Smooth muscle cell (in vitro differentiated cells): ENCODE data around the gene SHISA6. TPM values are rescaled to one million over a fixed set of nuclear protein-coding genes. Genes with fewer than 3 reads are reported as not detected.

Source experiments
- DNase-seq: peaks from one replicate; lab custom pipeline; 2025; ENCODE audit not compliant: unreplicated experiment; lab: John Stamatoyannopoulos, UW
- H2AFZ ChIP-seq: fragments of 200-600 bp; sonication (generic); 2 replicates; pipeline ENCODE4 v1.6.0; 2016; ENCODE audit warnings: antibody characterized with exemption, low read depth, mild to moderate bottlenecking
- H3F3A ChIP-seq: fragments of 200-600 bp; sonication (generic); 2 replicates; pipeline ENCODE4 v1.6.0; 2017; ENCODE audit warnings: antibody characterized with exemption, low read depth
- H3K27ac ChIP-seq: fragments of 200-600 bp; sonication (generic); 2 replicates; pipeline ENCODE4 v1.5.1; 2016; ENCODE audit warnings: low read depth, mild to moderate bottlenecking
- H3K27me3 ChIP-seq: fragments of 200-600 bp; sonication (generic); 2 replicates; pipeline ENCODE4 v1.6.1; 2016; ENCODE audit warnings: low read depth, mild to moderate bottlenecking
- H3K36me3 ChIP-seq: fragments of 200-600 bp; sonication (generic); 2 replicates; pipeline ENCODE4 v1.5.1; 2016; ENCODE audit warnings: low read depth
- H3K4me1 ChIP-seq: fragments of 200-600 bp; sonication (generic); 2 replicates; pipeline ENCODE4 v1.5.1; 2016; ENCODE audit warnings: low read depth
- H3K4me2 ChIP-seq: fragments of 200-600 bp; sonication (generic); 2 replicates; pipeline ENCODE4 v1.6.0; 2016; ENCODE audit warnings: mild to moderate bottlenecking
- H3K4me3 ChIP-seq: fragments of 200-600 bp; sonication (generic); 2 replicates; pipeline ENCODE4 v1.5.1; 2016; ENCODE audit warnings: mild to moderate bottlenecking
- H3K79me2 ChIP-seq: fragments of 200-600 bp; sonication (generic); 2 replicates; pipeline ENCODE4 v1.6.0; 2016; ENCODE audit warnings: low read depth, mild to moderate bottlenecking
- H3K9ac ChIP-seq: fragments of 200-600 bp; sonication (generic); 2 replicates; pipeline ENCODE4 v1.6.0; 2016; ENCODE audit warnings: low read depth
- H3K9me3 ChIP-seq: fragments of 200-600 bp; sonication (generic); replicated peaks from 2 replicates; pipeline ENCODE4 v1.5.1; 2016; ENCODE audit warnings: low read depth
- H4K20me1 ChIP-seq: fragments of 200-600 bp; sonication (generic); 2 replicates; pipeline ENCODE4 v1.6.0; 2016; ENCODE audit warnings: low read depth
- CTCF ChIP-seq: fragments of 200-600 bp; sonication (generic); IDR thresholded peaks from 2 replicates; pipeline ENCODE4 v1.5.1; 2017; ENCODE audit warnings: borderline replicate concordance, mild to moderate bottlenecking, antibody characterized with exemption; ENCODE audit not compliant: insufficient read depth, poor library complexity, severe bottlenecking
- whole genome bisulfite sequencing: methylation state at CpG from one replicate; pipeline ENCODE4 v1.1.7; 2016; ENCODE audit warnings: low lambda C conversion rate; 5-methylcytosine and 5-hydroxymethylcytosine counted together
- polyA plus RNA-seq: library from polyadenylated mRNA; unstranded; fragments of >200 nt; fragmentation: Nextera tagmentation; extraction: Ambion mirVana; gene quantifications from 2 replicates; pipeline ENCODE4 v1.2.1, GENCODE V29; 2016
- total RNA-seq: library from RNA; depleted of rRNA; stranded (reverse); fragments of >200 nt; gene quantifications from 2 replicates; pipeline ENCODE4 v1.2.3, GENCODE V29; 2014

Gene SHISA6
- total and polyA plus RNA-seq, 2 experiments from 2014 or later: 0.04 to 0.35 TPM

- 91% methylated on average over 8 of the region's 9 CpGs for WGBS
- DNase-seq: no peak
- no peak overlapping the region for H2AFZ ChIP-seq
- H3K4me2 ChIP-seq: no peak overlapping the region
- no peak overlapping the region for H3K4me3 ChIP-seq
- no peak for TF ChIP-seq CTCF
- H3K79me2 ChIP-seq: no peaks in the 10 kb centered on the region
- H4K20me1 ChIP-seq: no peaks in the 10 kb centered on the region
- H3K9ac ChIP-seq: no peak overlapping the region
- H3K36me3 ChIP-seq: no peaks in the 10 kb centered on the region
- no peaks in the 10 kb centered on the region for H3K9me3 ChIP-seq
- no peaks in the 10 kb centered on the region for H3K27me3 ChIP-seq
- no peaks in the 10 kb centered on the region for H3F3A ChIP-seq
- no peak overlapping the region for H3K27ac ChIP-seq
- H3K4me1 ChIP-seq: no peaks in the 10 kb centered on the region
Observed at GRCh38 chr17:11583306-11583992, 342.4 kb downstream of the SHISA6 start.

- WGBS: 44% methylated on average over 3 of the region's 3 CpGs
- DNase-seq: no peak
- H3K27me3 ChIP-seq: no peaks in the 10 kb centered on the region
Observed at GRCh38 chr17:11589716-11590115, 348.7 kb downstream of the SHISA6 start.

GRCh38 chr17:11598274-11599221, 357.5 kb downstream of the SHISA6 start, which contains the start of gene DNAH9:
DNAH9 (plus strand) TSS chr17:11598470; CDS start chr17:11598499, 29 bp downstream.
- Histone ChIP-seq H3K36me3 (no peaks in the 10 kb centered on the region), H4K20me1 (no peaks in the 10 kb centered on the region), H3K4me1 (no peaks in the 10 kb centered on the region), H3K4me2 (peak within 1 kb of the TSS; percentile 92), H3K9ac (peak within 1 kb of the TSS; percentile 67), H3K79me2 (no peaks in the 10 kb centered on the region), H3F3A (no peaks in the 10 kb centered on the region), H2AFZ (peak within 1 kb of the TSS; percentile 86), H3K27ac (peak within 1 kb of the TSS; percentile 34), H3K9me3 (no peaks in the 10 kb centered on the region), H3K27me3 (no peaks in the 10 kb centered on the region), H3K4me3 (peak within 1 kb of the TSS; percentile 80)
- peak; percentile 70 for DNase-seq
- 2% methylated on average over 67 of the region's 84 CpGs for whole genome bisulfite sequencing
- no peak for TF ChIP-seq CTCF

More at GRCh38 chr17:11589716-11590115, 348.7 kb downstream of the SHISA6 start:
- Histone ChIP-seq H3K4me3 (no peak overlapping the region), H3K4me2 (no peak overlapping the region), H3K36me3 (no peaks in the 10 kb centered on the region), H3K9ac (no peak overlapping the region), H3K27ac (no peak overlapping the region), H3F3A (no peaks in the 10 kb centered on the region), H2AFZ (no peak overlapping the region), H3K9me3 (no peaks in the 10 kb centered on the region), H3K4me1 (no peaks in the 10 kb centered on the region), H4K20me1 (no peaks in the 10 kb centered on the region), H3K79me2 (no peaks in the 10 kb centered on the region)
- TF ChIP-seq CTCF: no peak
